A673 (cell line): ENCODE measurements around the gene NPPA. TPM values are rescaled to one million over a fixed set of nuclear protein-coding genes. Genes with fewer than 3 reads are reported as not detected.

Source experiments
- BruUV-seq: library from RNA; stranded (reverse); fragments of 400-500 nt; replicated peaks from 2 replicates; lab custom pipeline; 2021; lab: Mats Ljungman, UMichigan
- CTCF ChIA-PET: fragments of 300-600 bp; sonication (Branson Sonifier 250); formaldehyde crosslinking; loops from one replicate; lab custom pipeline; 2022; ENCODE audit warnings: antibody characterized with exemption; lab: Charles Lee
- POLR2A ChIA-PET: fragments of 300-600 bp; sonication (Branson Sonifier 250); formaldehyde crosslinking; loops from one replicate; lab custom pipeline; 2022; ENCODE audit warnings: antibody characterized with exemption; ENCODE audit not compliant: low non-redundant PET; lab: Charles Lee
- DNase-seq: peaks from one replicate; pipeline ENCODE4 v3.0.0-alpha.2; 2015; ENCODE audit warnings: low spot score
- H3K27ac ChIP-seq: fragments of 200-600 bp; sonication (generic); 2 replicates; pipeline ENCODE4 v1.5.1; 2016; ENCODE audit warnings: mixed run types, low read depth, mild to moderate bottlenecking, mixed read lengths, antibody characterized with exemption, low read length; ENCODE audit not compliant: poor library complexity, severe bottlenecking
- H3K27me3 ChIP-seq: fragments of 200-600 bp; sonication (generic); replicated peaks from 2 replicates; pipeline ENCODE4 v1.6.1; 2017; ENCODE audit warnings: mixed run types, low read depth, mild to moderate bottlenecking, mixed read lengths, antibody characterized with exemption, low read length; ENCODE audit not compliant: insufficient read depth, poor library complexity
- H3K36me3 ChIP-seq: fragments of 200-600 bp; sonication (generic); 2 replicates; pipeline ENCODE4 v1.6.1; 2016; ENCODE audit warnings: mixed run types, mild to moderate bottlenecking, mixed read lengths, antibody characterized with exemption, low read length; ENCODE audit not compliant: insufficient read depth, poor library complexity, severe bottlenecking
- H3K4me1 ChIP-seq: fragments of 200-600 bp; sonication (generic); 2 replicates; pipeline ENCODE4 v1.6.1; 2017; ENCODE audit warnings: mixed run types, mild to moderate bottlenecking, mixed read lengths, antibody characterized with exemption, low read length; ENCODE audit not compliant: insufficient read depth, poor library complexity, severe bottlenecking
- H3K4me3 ChIP-seq: fragments of 200-600 bp; sonication (generic); 2 replicates; pipeline ENCODE4 v1.5.1; 2016; ENCODE audit warnings: low read depth, mixed run types, mild to moderate bottlenecking, mixed read lengths, low read length; ENCODE audit not compliant: poor library complexity, severe bottlenecking
- H3K9me3 ChIP-seq: fragments of 200-600 bp; sonication (generic); 2 replicates; pipeline ENCODE4 v1.6.1; 2016; ENCODE audit warnings: mixed run types, low read depth, mild to moderate bottlenecking, mixed read lengths, antibody characterized with exemption, low read length; ENCODE audit not compliant: poor library complexity, severe bottlenecking
- EZH2 ChIP-seq: fragments of 200-600 bp; sonication (generic); IDR thresholded peaks from 2 replicates; pipeline ENCODE4 v1.6.1; 2017; ENCODE audit warnings: borderline replicate concordance, low read depth, mild to moderate bottlenecking, mixed read lengths, antibody characterized with exemption, low read length; ENCODE audit not compliant: poor library complexity, severe bottlenecking
- intact Hi-C: fragments of 100-400 bp; cut with micrococcal nuclease; formaldehyde crosslinking; loops from one replicate; pipeline ENCODE4 v1.10.0; 2022; ENCODE audit not compliant: unreplicated experiment
- total RNA-seq: library from RNA; stranded (reverse); gene quantifications from 2 replicates; pipeline ENCODE4 v1.2.3, GENCODE V29; 2021
- TF ChIP-seq, protein P1 (sequence below): fragments of 300-800, 200-600 bp; sonication (generic); conservative IDR thresholded peaks from 2 replicates; pipeline ENCODE4 v1.5.1; 2017; ENCODE audit warnings: low read depth, mild to moderate bottlenecking, antibody characterized with exemption, low read length, moderate library complexity, mixed read lengths

NPPA gene
- total RNA-seq, 1 experiment from 2014 or later: not detected

DNA sequence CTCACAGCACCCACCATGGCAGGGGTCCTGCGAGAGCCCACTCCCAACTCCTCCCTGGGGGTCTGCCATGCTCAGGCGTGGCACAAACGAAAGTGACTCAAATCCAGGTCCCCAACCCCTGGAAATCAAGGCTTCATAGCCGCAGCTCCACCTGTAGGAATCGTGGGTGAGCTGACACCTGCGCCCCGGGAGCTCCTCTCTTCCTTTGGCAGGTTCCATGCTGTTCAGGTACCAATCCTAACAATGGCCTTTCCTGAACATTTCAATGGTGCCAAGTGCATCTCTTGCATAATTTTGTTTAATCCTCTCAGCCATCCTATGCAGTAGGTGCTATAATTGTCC, 40.1 kb upstream of the NPPA start:
- Histone ChIP-seq H3K36me3 (no peaks in the 10 kb centered on the region), H3K9me3 (no peaks in the 10 kb centered on the region), H3K4me1 (no peaks in the 10 kb centered on the region), H3K27ac (no peak overlapping the region), H3K27me3 (peaks cover 12% of the 10 kb centered on the region), H3K4me3 (no peak overlapping the region)
- POLR2A ChIA-PET: no interaction called here
- CTCF ChIA-PET: no interaction called here
- BruUV-seq: no TSS peak
- TF ChIP-seq EZH2: no peak
- TF ChIP-seq, protein P1, sequence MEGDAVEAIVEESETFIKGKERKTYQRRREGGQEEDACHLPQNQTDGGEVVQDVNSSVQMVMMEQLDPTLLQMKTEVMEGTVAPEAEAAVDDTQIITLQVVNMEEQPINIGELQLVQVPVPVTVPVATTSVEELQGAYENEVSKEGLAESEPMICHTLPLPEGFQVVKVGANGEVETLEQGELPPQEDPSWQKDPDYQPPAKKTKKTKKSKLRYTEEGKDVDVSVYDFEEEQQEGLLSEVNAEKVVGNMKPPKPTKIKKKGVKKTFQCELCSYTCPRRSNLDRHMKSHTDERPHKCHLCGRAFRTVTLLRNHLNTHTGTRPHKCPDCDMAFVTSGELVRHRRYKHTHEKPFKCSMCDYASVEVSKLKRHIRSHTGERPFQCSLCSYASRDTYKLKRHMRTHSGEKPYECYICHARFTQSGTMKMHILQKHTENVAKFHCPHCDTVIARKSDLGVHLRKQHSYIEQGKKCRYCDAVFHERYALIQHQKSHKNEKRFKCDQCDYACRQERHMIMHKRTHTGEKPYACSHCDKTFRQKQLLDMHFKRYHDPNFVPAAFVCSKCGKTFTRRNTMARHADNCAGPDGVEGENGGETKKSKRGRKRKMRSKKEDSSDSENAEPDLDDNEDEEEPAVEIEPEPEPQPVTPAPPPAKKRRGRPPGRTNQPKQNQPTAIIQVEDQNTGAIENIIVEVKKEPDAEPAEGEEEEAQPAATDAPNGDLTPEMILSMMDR: no peak
- intact Hi-C loops: no loop called here
- no peak for DNase-seq

GRCh38 chr1:11886986-11887665, 39.5 kb upstream of the NPPA start:
- DNase-seq: no peak
- Histone ChIP-seq H3K36me3 (no peaks in the 10 kb centered on the region), H3K4me3 (no peak overlapping the region), H3K27me3 (peaks cover 7% of the 10 kb centered on the region), H3K9me3 (no peaks in the 10 kb centered on the region), H3K4me1 (no peaks in the 10 kb centered on the region), H3K27ac (no peak overlapping the region)
- intact Hi-C loops: no loop called here
- CTCF ChIA-PET: no interaction called here
- BruUV-seq: no TSS peak
- no peak for TF ChIP-seq EZH2
- TF ChIP-seq, protein P1: no peak
- POLR2A ChIA-PET: interaction anchor here (0.6 kb wide), 1 partner anchor 189 kb away, joined by 5 read pairs; no protein-coding TSS in a partner anchor

DNA sequence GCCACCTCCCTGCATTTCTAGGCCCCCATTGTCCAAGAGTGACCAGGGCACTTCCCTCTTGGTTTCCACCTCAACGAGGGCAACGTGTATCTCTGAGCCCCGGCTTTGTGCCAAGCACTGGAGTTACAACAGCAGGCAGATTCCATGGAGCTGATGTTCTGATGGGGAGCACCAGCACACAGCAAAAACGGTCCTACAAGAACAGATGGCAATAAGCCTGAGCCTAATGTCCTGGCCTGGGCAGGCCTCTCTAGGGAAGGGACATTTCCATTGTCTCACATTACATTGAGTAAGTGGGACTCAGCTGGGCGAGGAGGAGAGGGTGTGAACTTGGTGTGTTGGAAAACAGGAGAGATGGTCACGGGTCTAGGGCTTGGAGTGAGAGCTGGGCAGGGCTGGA, 38.3 kb upstream of the NPPA start:
- intact Hi-C loops: no loop called here
- ChIA-PET POLR2A (no interaction called here), CTCF (no interaction called here)
- Histone ChIP-seq H3K27me3 (peaks cover 4% of the 10 kb centered on the region), H3K9me3 (no peaks in the 10 kb centered on the region), H3K27ac (no peak overlapping the region), H3K36me3 (no peaks in the 10 kb centered on the region), H3K4me1 (no peaks in the 10 kb centered on the region), H3K4me3 (no peak overlapping the region)
- no TSS peak for BruUV-seq
- TF ChIP-seq, protein P1: no peak
- no peak for TF ChIP-seq EZH2
- DNase-seq: no peak
